ENCODE measurements around the gene PNMT. TPM values are rescaled to one million over a fixed set of nuclear protein-coding genes. Genes with fewer than 3 reads are reported as not detected.

The PNMT gene
- total and polyA plus RNA-seq, 2 donors (not counting 3 experiments of a cell fraction or from before 2014, with no cell fraction given) = 0.11 TPM; not detected in 1

GRCh38 chr17:39665642-39666224, 2.5 kb upstream of the PNMT start:
- H3K36me3 ChIP-seq (ENCODE audit: control insufficient read depth in 2 of 2, extremely low read depth in 1 of 2, insufficient read depth in 2 of 2, low read length in 2 of 2) = peaks cover 0 to 2% of the 10 kb centered on the region in 2 experiments
- peaks cover 6 to 10% of the 10 kb centered on the region in 2 experiments for H3K27me3 ChIP-seq (ENCODE audit: control insufficient read depth in 2 of 2, insufficient read depth in 2 of 2, low read length in 2 of 2)
- DNase-seq (ENCODE audit: low read depth, low spot score) (no peak), FAIRE-seq (no peak)
- CTCF ChIA-PET = interaction anchor here (0.8 to 13.1 kb wide), 8 partner anchors 13 to 118 kb away, joined by 3 to 291 read pairs (median 6); no protein-coding TSS in a partner anchor
- intact Hi-C loops (cut with micrococcal nuclease) (no loop called here), dilution Hi-C loops (cut with MboI; ENCODE audit: extremely low pct_ligation_motif_present, low sequenced_read_pairs) (no loop called here)
- BruUV-seq (replicated peaks) = no TSS peak
- H3K4me2 ChIP-seq (ENCODE audit: insufficient read depth, low read length) = no peak overlapping the region
- POLR2A ChIA-PET = no interaction called here
- no peak overlapping the region for H3K9ac ChIP-seq (replicated peaks; ENCODE audit: extremely low read depth, insufficient read depth, low read length)
- TF ChIP-seq CTCF (IDR thresholded peaks at IDR 0.05; ENCODE audit: extremely low read depth in 1 of 2, insufficient read depth in 1 of 2, low read depth in 1 of 2, low read length in 2 of 2) (no peak), MYC (IDR thresholded peaks at IDR 0.05; ENCODE audit: low read depth, low read length) (no peak), JUN (IDR thresholded peaks at IDR 0.05; ENCODE audit: borderline replicate concordance, insufficient read depth, insufficient read length, low read depth) (no peak), POLR2A (IDR thresholded peaks at IDR 0.05; ENCODE audit: low read depth, low read length) (no peak), FOS (IDR thresholded peaks at IDR 0.05; ENCODE audit: borderline replicate concordance, insufficient read depth, low read length) (no peak), GATA2 (IDR thresholded peaks at IDR 0.05; ENCODE audit: insufficient read depth, insufficient read length, low read depth, low read length) (no peak), EZH2 (IDR thresholded peaks at IDR 0.05; ENCODE audit: borderline replicate concordance, low read depth, low read length, severe bottlenecking) (no peak), POLR2AphosphoS5 (IDR thresholded peaks at IDR 0.05; ENCODE audit: insufficient read depth, low read depth, low read length) (no peak)
- TF ChIP-seq, protein P1, sequence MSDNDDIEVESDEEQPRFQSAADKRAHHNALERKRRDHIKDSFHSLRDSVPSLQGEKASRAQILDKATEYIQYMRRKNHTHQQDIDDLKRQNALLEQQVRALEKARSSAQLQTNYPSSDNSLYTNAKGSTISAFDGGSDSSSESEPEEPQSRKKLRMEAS (IDR thresholded peaks at IDR 0.05; ENCODE audit: insufficient read depth, insufficient read length) = no peak
- H3K9me1 ChIP-seq (replicated peaks; ENCODE audit: control insufficient read depth, extremely low read depth, insufficient read depth, low read length) = no peaks in the 10 kb centered on the region
- H3K9me3 ChIP-seq (replicated peaks; ENCODE audit: control insufficient read depth, insufficient read depth, low read length) = no peaks in the 10 kb centered on the region
- H4K20me1 ChIP-seq (replicated peaks; ENCODE audit: control insufficient read depth, extremely low read depth, insufficient read depth, low read length) = no peaks in the 10 kb centered on the region
- no peak overlapping the region for H3K27ac ChIP-seq (ENCODE audit: insufficient read depth, low read depth, low read length)
- H3K4me1 ChIP-seq (ENCODE audit: control insufficient read depth, extremely low read depth, insufficient read depth, low read length) = no peaks in the 10 kb centered on the region
- no peak overlapping the region for H3K4me3 ChIP-seq (replicated peaks in 1 of 3; ENCODE audit: insufficient read depth in 1 of 3, low read depth in 1 of 3, low read length in 3 of 3)
- no peak overlapping the region for H2AFZ ChIP-seq (ENCODE audit: low read depth, low read length)
- no peaks in the 10 kb centered on the region for H3K79me2 ChIP-seq (ENCODE audit: control insufficient read depth, insufficient read depth, low read length)

Data from endothelial cell of umbilical vein (primary cell).